OCI-LY3 (cell line): ENCODE data around the gene PTPRM.

Source experiments
- H2AFZ ChIP-seq: fragments of 200-600, 300-600 bp; shearing (Covaris generic); 2 replicates; pipeline ENCODE4 v1.6.0; 2014; ENCODE audit warnings: antibody characterized with exemption, low read depth, low read length
- H3K27ac ChIP-seq: fragments of 200-600, 300-600 bp; sonication (generic); 2 replicates; pipeline ENCODE4 v1.5.1; 2014; ENCODE audit warnings: mild to moderate bottlenecking, low read length, moderate library complexity, mixed read lengths
- H3K27me3 ChIP-seq: fragments of 200-600, 300-600 bp; sonication (generic); 2 replicates; pipeline ENCODE4 v1.6.1; 2014; ENCODE audit warnings: low read depth, low read length, mixed read lengths
- H3K36me3 ChIP-seq: fragments of 200-600, 300-600 bp; sonication (generic); replicated peaks from 2 replicates; pipeline ENCODE3; 2014; ENCODE audit warnings: low read depth, low read length, mixed read lengths
- H3K4me1 ChIP-seq: fragments of 300-600, 200-600 bp; sonication (generic); 2 replicates; pipeline ENCODE4 v1.6.1; 2014; ENCODE audit warnings: low read length, mixed read lengths
- H3K4me2 ChIP-seq: fragments of 200-600, 300-600 bp; sonication (generic); 2 replicates; pipeline ENCODE4 v1.6.1; 2014; ENCODE audit warnings: low read length, mixed read lengths
- H3K4me3 ChIP-seq: fragments of 300-600, 200-600 bp; sonication (generic); 2 replicates; pipeline ENCODE4 v1.5.1; 2014; ENCODE audit warnings: antibody characterized with exemption, mild to moderate bottlenecking, low read length, moderate library complexity
- H3K79me2 ChIP-seq: fragments of 300-600, 200-600 bp; shearing (Covaris generic); 2 replicates; pipeline ENCODE4 v1.6.1; 2014; ENCODE audit warnings: mild to moderate bottlenecking, low read length, mixed read lengths
- H3K9ac ChIP-seq: fragments of 300-600, 200-600 bp; shearing (Covaris generic); 2 replicates; pipeline ENCODE4 v1.6.0; 2014; ENCODE audit warnings: mild to moderate bottlenecking, low read length, moderate library complexity
- H3K9me3 ChIP-seq: fragments of 200-600, 300-600 bp; shearing (Covaris generic); 2 replicates; pipeline ENCODE4 v1.6.1; 2014; ENCODE audit warnings: low read length, mixed read lengths; ENCODE audit not compliant: insufficient read depth
- H4K20me1 ChIP-seq: fragments of 200-600, 300-600 bp; sonication (generic); 2 replicates; pipeline ENCODE4 v1.6.1; 2016; ENCODE audit warnings: low read length, mixed read lengths; ENCODE audit not compliant: insufficient read depth
- EZH2phosphoT487 ChIP-seq: fragments of 200-600 bp; shearing (Covaris generic); IDR thresholded peaks from 2 replicates; pipeline ENCODE4 v1.6.1; 2018; ENCODE audit warnings: antibody characterized with exemption, mixed run types, low read depth
- TF ChIP-seq, protein P1 (sequence below): fragments of 200-600, 300-600 bp; sonication (generic); IDR thresholded peaks from 2 replicates; pipeline ENCODE4 v1.5.1; 2014; ENCODE audit warnings: antibody characterized with exemption, low read length, low read depth

Gene PTPRM

DNA sequence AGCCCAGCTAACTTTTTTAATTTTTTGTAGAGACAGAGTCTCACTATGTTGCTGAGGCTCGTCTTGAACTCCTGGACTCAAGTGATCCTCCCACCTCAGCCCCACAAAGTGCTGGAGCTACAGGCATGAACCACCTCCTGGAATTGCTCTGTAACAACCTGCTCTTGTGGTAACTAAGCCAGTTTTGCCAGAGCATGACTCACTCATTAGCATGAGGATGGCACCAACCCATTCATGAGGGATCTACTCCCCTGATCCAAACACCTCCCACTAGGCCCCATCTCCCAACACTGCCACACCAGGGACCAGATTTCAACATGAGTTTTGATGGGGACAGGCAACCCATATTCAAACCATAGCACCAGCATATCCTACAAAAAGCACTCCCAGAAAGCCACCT, 693.2 kb downstream of the PTPRM start:
- no peak overlapping the region for H3K4me3 ChIP-seq
- H3K9ac ChIP-seq, result no peak overlapping the region
- H3K4me2 ChIP-seq, result no peak overlapping the region
- no peaks in the 10 kb centered on the region for H3K36me3 ChIP-seq
- H3K9me3 ChIP-seq, result no peaks in the 10 kb centered on the region
- H2AFZ ChIP-seq, result no peak overlapping the region
- no peaks in the 10 kb centered on the region for H4K20me1 ChIP-seq
- no peak overlapping the region for H3K27ac ChIP-seq
- peaks cover 14% of the 10 kb centered on the region for H3K27me3 ChIP-seq
- H3K79me2 ChIP-seq, result no peaks in the 10 kb centered on the region
- peaks cover 7% of the 10 kb centered on the region for H3K4me1 ChIP-seq
- no peak for TF ChIP-seq EZH2phosphoT487
- TF ChIP-seq, protein P1, sequence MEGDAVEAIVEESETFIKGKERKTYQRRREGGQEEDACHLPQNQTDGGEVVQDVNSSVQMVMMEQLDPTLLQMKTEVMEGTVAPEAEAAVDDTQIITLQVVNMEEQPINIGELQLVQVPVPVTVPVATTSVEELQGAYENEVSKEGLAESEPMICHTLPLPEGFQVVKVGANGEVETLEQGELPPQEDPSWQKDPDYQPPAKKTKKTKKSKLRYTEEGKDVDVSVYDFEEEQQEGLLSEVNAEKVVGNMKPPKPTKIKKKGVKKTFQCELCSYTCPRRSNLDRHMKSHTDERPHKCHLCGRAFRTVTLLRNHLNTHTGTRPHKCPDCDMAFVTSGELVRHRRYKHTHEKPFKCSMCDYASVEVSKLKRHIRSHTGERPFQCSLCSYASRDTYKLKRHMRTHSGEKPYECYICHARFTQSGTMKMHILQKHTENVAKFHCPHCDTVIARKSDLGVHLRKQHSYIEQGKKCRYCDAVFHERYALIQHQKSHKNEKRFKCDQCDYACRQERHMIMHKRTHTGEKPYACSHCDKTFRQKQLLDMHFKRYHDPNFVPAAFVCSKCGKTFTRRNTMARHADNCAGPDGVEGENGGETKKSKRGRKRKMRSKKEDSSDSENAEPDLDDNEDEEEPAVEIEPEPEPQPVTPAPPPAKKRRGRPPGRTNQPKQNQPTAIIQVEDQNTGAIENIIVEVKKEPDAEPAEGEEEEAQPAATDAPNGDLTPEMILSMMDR, result no peak

DNA sequence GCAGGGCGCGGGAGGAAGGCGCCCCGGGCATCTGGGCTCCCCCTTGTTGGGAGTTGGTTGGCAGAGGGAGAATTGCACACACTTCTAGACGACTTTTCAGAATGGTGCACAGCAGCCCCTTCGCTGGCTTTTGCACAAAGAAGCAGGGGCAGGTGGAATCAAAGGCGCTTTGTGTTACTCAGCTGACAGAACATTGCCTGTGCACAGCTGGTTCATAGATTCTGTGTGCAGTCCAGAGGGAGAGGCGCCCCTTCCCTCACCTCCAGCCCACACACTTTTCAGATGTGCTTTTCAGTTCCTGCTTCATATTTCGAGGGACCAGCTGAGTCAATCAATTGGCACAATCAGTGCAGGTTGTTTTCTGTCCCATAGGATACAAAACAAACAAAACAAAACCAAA, 693.7 kb downstream of the PTPRM start:
- TF ChIP-seq, protein P1, result no peak
- TF ChIP-seq EZH2phosphoT487, result no peak
- Histone ChIP-seq H3K9ac (no peak overlapping the region), H4K20me1 (no peaks in the 10 kb centered on the region), H3K79me2 (no peaks in the 10 kb centered on the region), H3K4me2 (no peak overlapping the region), H3K27ac (no peak overlapping the region), H3K4me3 (no peak overlapping the region), H3K4me1 (peaks cover 7% of the 10 kb centered on the region), H3K36me3 (no peaks in the 10 kb centered on the region), H3K27me3 (peaks cover 14% of the 10 kb centered on the region), H3K9me3 (no peaks in the 10 kb centered on the region), H2AFZ (no peak overlapping the region)

DNA sequence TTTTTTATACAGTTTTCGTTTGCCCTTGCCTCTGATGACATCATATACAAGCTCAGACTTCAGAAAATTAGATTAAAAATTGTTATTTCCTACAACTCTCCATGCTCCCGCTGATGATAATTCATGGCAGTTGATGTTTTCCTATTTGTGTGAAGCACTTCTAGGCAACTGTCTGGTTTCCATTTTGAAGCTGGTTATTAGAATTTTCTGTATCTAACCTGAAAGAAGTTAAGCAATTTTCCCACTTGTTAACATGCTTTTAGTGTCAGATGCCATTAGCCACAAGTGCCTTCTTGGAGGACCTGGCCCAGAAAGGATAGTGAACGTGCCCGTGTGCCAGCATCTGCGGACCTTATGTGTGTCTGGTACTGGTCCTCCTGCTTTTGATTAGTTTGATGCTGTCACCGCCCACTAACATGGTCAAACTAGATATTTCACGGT, 694.6 kb downstream of the PTPRM start:
- Histone ChIP-seq H2AFZ (no peak overlapping the region), H3K4me1 (peaks cover 7% of the 10 kb centered on the region), H3K4me2 (no peak overlapping the region), H3K4me3 (no peak overlapping the region), H3K36me3 (no peaks in the 10 kb centered on the region), H3K9me3 (no peaks in the 10 kb centered on the region), H3K9ac (no peak overlapping the region), H3K79me2 (no peaks in the 10 kb centered on the region), H4K20me1 (no peaks in the 10 kb centered on the region), H3K27me3 (peaks cover 14% of the 10 kb centered on the region), H3K27ac (no peak overlapping the region)
- TF ChIP-seq, protein P1, result no peak
- no peak for TF ChIP-seq EZH2phosphoT487

DNA sequence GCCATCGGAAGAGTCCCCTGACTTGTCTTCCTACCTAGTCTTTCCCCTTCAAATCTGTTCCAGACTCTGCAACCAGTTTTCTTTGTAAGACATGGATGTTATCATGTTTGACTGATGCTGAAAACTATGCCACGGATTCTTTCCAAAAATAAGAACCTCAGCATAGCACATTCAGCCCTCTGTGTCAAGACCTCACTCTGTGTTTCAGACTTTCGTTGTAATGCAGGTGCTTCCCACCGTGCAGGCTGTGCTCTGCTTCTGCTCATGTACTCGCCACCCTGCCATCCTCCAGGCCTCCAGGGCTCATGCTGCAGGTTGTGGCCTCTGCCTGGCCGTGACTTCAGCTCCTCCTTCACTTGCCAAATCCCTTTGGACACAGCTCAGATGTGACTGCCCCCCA, 695.1 kb downstream of the PTPRM start:
- Histone ChIP-seq H3K4me3 (no peak overlapping the region), H3K4me2 (no peak overlapping the region), H3K79me2 (no peaks in the 10 kb centered on the region), H2AFZ (no peak overlapping the region), H3K27ac (no peak overlapping the region), H3K27me3 (peaks cover 8% of the 10 kb centered on the region), H3K4me1 (peaks cover 7% of the 10 kb centered on the region), H3K36me3 (no peaks in the 10 kb centered on the region), H3K9me3 (no peaks in the 10 kb centered on the region), H3K9ac (no peak overlapping the region), H4K20me1 (no peaks in the 10 kb centered on the region)
- TF ChIP-seq, protein P1, result no peak
- no peak for TF ChIP-seq EZH2phosphoT487
